ENCODE results near the gene FAM50B.

The FAM50B gene

DNA sequence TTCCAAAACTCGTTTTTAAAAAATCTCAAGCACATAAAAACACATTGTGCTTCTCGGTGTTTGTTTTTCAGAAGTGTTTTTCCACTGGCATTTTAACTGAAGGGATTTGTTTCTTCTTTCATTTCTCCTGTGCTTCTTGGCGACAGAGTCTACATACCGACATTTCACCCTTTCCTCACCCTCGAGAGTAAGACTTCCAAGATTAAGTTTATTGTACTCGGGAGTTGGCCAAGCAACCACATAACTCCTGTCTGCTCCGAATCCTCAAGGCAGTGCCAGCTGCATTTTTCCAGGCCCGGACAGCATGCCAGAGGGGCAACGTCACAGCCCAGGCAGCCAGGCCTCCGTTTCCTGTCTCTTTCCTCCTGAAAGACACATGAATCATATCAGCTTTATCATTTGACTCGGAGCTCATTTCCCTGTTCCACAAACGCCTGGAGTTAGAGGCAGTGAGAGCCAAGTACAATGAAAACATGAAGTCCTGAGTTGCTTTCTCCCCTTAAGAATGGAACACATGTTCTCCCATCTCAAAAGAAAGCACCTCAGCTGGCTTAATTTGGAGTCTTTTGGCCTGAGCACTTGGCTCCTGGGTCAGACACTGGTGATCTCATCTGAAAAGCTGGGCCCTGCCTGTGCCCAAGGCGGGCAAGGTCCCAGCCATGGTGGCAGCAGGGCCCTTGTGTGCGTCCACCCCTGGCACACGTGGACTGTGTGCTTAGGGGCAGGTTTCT is 23.2 kb upstream of the FAM50B start:
- H3K4me3 ChIP-seq (ENCODE audit: low read depth, low read length), result no peak overlapping the region
- no peak for DNase-seq (ENCODE audit: low read depth)
- TF ChIP-seq, protein P1, sequence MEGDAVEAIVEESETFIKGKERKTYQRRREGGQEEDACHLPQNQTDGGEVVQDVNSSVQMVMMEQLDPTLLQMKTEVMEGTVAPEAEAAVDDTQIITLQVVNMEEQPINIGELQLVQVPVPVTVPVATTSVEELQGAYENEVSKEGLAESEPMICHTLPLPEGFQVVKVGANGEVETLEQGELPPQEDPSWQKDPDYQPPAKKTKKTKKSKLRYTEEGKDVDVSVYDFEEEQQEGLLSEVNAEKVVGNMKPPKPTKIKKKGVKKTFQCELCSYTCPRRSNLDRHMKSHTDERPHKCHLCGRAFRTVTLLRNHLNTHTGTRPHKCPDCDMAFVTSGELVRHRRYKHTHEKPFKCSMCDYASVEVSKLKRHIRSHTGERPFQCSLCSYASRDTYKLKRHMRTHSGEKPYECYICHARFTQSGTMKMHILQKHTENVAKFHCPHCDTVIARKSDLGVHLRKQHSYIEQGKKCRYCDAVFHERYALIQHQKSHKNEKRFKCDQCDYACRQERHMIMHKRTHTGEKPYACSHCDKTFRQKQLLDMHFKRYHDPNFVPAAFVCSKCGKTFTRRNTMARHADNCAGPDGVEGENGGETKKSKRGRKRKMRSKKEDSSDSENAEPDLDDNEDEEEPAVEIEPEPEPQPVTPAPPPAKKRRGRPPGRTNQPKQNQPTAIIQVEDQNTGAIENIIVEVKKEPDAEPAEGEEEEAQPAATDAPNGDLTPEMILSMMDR (IDR thresholded peaks at IDR 0.05; ENCODE audit: insufficient read depth, low read depth, low read length, missing control alignments), result no peak

GRCh38 chr6:3829285-3829684 is 19.9 kb upstream of the FAM50B start:
- DNase-seq (ENCODE audit: low read depth), result no peak
- TF ChIP-seq, protein P1 (IDR thresholded peaks at IDR 0.05; ENCODE audit: insufficient read depth, low read depth, low read length, missing control alignments), result no peak
- H3K4me3 ChIP-seq (ENCODE audit: low read depth, low read length), result no peak overlapping the region

DNA sequence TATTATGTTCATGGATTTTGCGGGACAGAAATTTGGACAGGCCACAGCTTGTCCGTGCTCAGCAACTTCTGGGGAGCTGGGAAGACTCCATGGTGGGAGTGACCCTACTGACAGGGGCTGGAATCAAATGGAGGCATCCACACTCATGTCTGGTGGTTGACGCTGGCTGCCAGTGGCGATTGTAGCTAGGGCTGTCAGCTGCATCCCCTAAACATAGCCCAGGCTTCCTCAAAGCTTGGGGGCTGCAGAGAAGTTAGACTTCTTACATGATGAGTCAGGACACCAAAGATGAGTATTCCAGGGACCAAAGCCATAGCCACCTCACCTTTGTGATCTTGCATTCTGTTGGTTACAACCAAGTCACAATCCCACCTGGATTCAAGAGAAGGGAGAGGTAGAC is 18.4 kb upstream of the FAM50B start:
- no peak for DNase-seq (ENCODE audit: low read depth)
- TF ChIP-seq, protein P1 (IDR thresholded peaks at IDR 0.05; ENCODE audit: insufficient read depth, low read depth, low read length, missing control alignments), result no peak
- no peak overlapping the region for H3K4me3 ChIP-seq (ENCODE audit: low read depth, low read length)

DNA sequence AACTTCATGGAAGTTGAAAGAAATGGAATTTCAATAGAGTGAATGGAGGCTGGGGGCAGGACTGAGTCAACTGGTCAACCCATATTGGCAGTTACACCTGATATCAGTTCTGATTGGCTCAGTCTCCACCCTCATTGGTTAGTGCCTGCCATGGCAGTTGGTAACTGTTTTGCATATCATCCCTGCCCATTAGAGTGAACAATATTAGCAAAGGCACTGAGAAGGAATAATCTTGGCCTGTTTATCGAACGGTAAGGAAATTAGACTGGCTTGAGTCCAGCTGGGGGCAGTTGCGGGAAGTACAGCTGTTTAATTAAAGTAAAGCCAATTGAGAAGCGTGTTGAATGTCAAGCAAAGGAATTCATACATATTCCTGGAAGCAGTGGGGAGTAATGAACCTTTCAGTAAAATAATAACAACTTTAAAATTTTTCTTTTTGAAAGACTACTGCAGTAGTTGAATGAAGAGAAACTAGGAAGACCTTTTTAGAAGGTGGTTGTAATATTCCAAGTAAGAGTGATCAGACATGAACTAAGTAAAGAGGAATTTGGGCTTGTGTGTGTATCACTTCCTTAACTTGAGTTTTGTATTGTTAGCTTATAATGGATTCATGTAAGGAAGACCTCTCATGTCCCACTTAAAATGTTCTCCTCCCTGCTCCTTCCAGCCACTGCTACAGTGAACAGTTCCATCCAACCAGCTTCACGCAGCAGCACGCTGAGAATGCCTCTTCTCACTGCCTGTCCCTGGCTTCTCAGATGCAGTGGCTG is 17.2 kb upstream of the FAM50B start:
- TF ChIP-seq, protein P1 (IDR thresholded peaks at IDR 0.05; ENCODE audit: insufficient read depth, low read depth, low read length, missing control alignments), result no peak
- DNase-seq (ENCODE audit: low read depth), result no peak
- no peak overlapping the region for H3K4me3 ChIP-seq (ENCODE audit: low read depth, low read length)

GRCh38 chr6:3835055-3835731 is 14.0 kb upstream of the FAM50B start:
- no peak overlapping the region for H3K4me3 ChIP-seq (ENCODE audit: low read depth, low read length)
- TF ChIP-seq, protein P1 (IDR thresholded peaks at IDR 0.05; ENCODE audit: insufficient read depth, low read depth, low read length, missing control alignments), result no peak
- no peak for DNase-seq (ENCODE audit: low read depth)

GRCh38 chr6:3835785-3836184 is 13.4 kb upstream of the FAM50B start:
- no peak overlapping the region for H3K4me3 ChIP-seq (ENCODE audit: low read depth, low read length)
- no peak for DNase-seq (ENCODE audit: low read depth)
- TF ChIP-seq, protein P1 (IDR thresholded peaks at IDR 0.05; ENCODE audit: insufficient read depth, low read depth, low read length, missing control alignments), result no peak
